ENCODE data around the gene PCED1A.
A peak's percentile ranks its signal among the peaks of the same experiment; 100 is the strongest.

Gene PCED1A

DNA sequence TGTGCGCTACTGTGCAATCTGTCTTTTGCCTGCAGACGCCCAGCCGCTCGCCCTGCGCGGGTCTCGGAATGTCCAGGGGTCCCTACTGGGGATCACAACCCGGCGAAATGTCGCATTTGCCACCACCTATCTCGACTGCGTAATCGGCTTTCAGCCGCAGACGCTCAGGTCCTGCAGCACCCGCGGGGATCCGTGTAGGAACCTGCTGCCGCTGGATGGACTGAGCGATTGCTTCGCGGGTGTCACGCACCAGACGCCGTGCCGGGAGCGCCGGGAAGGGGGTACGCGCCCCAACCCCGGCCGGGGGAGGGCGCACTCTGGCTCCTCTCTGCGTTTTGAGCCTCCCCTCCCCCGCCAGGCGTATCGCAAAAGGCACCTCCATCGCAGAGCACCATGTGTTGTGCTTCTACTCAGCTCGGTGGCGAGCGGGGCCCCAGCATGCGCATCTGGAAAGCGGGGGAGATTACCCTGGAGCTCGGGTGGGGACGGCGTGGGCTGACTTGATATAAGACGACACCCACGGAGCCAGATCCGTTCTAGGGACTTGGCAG is 32.1 kb upstream of the PCED1A start:
- peak overlapping the region; percentile 91 for H3K4me3 ChIP-seq (ENCODE audit: low read depth, low read length)
- TF ChIP-seq, protein P1, sequence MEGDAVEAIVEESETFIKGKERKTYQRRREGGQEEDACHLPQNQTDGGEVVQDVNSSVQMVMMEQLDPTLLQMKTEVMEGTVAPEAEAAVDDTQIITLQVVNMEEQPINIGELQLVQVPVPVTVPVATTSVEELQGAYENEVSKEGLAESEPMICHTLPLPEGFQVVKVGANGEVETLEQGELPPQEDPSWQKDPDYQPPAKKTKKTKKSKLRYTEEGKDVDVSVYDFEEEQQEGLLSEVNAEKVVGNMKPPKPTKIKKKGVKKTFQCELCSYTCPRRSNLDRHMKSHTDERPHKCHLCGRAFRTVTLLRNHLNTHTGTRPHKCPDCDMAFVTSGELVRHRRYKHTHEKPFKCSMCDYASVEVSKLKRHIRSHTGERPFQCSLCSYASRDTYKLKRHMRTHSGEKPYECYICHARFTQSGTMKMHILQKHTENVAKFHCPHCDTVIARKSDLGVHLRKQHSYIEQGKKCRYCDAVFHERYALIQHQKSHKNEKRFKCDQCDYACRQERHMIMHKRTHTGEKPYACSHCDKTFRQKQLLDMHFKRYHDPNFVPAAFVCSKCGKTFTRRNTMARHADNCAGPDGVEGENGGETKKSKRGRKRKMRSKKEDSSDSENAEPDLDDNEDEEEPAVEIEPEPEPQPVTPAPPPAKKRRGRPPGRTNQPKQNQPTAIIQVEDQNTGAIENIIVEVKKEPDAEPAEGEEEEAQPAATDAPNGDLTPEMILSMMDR (IDR thresholded peaks at IDR 0.05; ENCODE audit: low read depth, low read length) = 0 out of 2 replicates have a peak, but pooled peaks have one; percentile 19

DNA sequence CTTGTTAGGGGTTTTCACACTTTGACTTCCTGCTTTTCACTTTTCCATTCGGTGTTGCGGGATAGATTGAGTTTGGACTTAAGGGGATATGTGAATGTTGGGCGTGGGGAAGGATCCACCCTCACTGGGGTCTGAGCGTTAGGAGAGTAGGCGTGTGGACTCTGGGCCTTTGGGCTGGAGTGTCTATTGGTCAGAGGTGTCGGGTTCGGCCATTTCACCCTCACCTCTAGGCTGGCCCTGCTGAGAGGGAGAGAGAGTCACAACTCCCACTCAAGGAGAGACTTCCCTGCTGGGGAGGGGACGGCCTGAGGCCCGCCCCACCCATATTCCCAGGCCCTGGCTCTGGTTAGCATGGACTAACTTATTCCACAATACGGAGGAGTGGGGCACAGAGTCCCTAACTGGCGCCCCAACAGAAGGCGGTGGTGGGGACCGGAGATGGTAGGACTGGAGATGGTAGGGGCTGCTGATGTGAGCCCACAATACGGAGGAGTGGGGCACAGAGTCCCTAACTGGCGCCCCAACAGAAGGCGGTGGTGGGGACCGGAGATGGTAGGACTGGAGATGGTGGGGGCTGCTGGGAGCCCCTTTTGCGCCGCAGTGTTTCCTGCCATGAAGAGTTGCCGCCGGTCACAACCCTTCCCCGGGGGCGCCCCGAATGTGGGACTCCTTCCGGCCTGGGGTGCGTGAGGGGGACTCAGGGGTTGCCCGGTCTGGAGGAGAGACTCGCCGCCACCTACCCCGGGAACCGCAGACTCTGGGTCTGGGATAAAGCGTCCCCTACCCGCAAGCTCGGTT is 31.4 kb upstream of the PCED1A start:
- TF ChIP-seq, protein P1 (IDR thresholded peaks at IDR 0.05; ENCODE audit: low read depth, low read length) = no peak
- peak overlapping the region; percentile 91 for H3K4me3 ChIP-seq (ENCODE audit: low read depth, low read length)

DNA sequence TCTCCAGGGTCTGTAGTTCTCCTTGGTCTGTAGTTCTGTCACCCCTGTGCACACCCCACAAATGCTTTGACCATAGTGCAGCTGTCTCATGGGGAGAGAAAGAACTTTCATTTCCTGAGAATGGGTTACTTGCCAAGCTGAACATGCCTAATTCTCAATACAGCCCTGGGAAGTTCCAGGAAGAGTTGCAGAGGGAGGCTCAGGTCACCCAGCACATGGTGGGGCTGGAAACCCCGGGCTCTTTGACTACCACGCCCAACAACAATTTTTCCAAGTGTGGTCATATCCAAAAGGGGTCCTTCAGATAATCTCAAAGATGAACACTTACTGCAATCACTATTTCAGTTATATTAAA is 30.6 kb upstream of the PCED1A start:
- TF ChIP-seq, protein P1 (IDR thresholded peaks at IDR 0.05; ENCODE audit: low read depth, low read length) = no peak
- H3K4me3 ChIP-seq (ENCODE audit: low read depth, low read length) = no peak overlapping the region

DNA sequence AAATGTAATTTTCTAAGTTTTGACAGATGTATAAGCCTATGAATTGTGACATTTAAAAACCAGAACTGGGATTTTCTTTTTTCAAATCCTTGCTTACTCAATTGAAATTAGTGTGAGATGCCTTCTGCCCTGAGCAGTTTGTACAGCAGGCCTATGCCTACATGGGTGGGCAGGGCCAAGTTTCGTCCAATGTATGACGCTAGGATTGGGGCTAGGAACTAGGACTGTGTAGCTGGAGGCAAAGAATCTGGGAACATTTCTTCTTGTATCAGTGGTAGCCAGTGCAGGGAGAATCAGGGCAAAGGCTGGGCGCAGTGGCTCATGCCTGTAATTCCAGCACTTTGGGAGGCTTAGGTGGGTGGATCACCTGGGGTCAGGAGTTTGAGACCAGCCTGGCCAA is 28.9 kb upstream of the PCED1A start:
- TF ChIP-seq, protein P1 (IDR thresholded peaks at IDR 0.05; ENCODE audit: low read depth, low read length) = no peak

DNA sequence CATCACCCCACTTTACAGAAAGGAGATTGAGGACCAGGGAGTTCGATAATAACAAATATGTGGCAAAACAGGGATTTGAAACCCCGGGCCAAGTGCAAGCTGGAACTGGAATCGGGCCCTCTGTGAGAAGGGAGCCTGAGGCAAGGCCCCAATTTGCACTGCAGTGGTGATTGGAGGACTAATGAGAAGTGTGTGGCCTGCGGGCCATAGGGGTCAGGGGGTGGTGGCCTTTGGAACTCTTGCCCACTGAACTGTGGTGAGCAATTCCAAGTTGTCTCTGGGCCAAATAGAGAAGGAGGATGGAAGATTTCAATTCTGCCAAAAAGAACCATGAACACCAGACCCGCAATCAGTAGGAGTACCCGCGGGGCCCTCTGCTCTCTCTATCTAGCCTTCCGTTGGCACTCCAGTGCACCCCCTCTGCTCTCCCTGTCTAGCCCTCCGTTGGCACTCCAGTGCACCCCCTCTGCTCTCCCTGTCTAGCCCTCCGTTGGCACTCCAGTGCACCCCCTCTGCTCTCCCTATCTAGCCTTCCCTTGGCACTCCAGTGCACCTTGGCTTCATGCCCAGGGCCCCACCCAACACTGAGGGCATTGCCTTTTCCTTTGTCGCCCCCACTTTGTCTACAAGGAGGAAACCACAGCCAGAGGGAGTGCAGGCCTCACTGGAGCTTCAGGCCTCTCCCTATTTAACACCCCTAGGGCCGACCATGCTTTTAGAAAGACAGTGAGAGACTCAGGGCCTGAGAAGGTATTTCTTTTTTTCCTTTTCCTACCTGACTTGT is 26.8 kb upstream of the PCED1A start:
- no peak overlapping the region for H3K4me3 ChIP-seq (ENCODE audit: low read depth, low read length)
- TF ChIP-seq, protein P1 (IDR thresholded peaks at IDR 0.05; ENCODE audit: low read depth, low read length) = no peak

More for the DNA sequence above, 28.9 kb upstream of the PCED1A start:
- no peak overlapping the region for H3K4me3 ChIP-seq (ENCODE audit: low read depth, low read length)

DNA sequence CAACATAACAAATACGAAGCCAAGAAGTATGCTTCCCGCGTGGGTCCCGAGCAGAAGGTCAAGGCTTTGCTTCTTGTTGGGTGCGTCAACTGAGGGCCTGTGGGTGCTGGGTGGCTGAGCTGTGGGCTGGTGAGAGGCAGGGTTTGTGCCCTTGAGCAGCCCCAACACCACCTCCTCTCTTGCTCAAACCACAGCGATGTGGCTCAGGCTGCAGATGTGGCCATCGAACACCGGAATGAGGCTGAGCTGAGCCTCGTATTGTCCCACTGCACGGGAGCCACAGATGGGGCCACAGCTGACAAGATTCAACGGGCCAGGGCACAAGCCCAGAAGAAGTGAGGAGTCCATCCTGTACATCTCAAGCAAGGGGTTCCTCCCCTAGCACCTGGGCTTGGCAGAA is 25.8 kb upstream of the PCED1A start:
- TF ChIP-seq, protein P1 (IDR thresholded peaks at IDR 0.05; ENCODE audit: low read depth, low read length) = no peak
- no peak overlapping the region for H3K4me3 ChIP-seq (ENCODE audit: low read depth, low read length)

DNA sequence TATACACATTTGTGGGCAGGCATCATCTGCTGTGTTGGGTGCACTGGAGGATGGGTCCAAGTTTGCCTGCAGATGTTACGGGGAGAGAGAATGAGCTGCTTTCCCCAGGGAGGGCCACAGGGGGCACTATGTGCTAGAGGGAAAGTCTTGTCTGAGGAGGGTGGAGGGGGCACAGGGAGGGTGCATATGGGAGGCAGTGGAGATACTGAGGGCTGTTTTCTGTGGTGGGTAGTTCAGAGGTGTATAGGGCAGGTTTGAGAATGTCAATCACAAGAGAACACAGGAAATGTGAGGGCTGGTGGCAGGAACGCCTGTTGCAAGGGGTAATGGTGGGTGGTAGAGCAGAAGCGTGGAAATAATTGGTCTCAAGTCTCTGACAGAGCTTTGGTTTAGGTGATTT is 25.2 kb upstream of the PCED1A start:
- TF ChIP-seq, protein P1 (IDR thresholded peaks at IDR 0.05; ENCODE audit: low read depth, low read length) = no peak
- no peak overlapping the region for H3K4me3 ChIP-seq (ENCODE audit: low read depth, low read length)
